Measurements from ENCODE around the gene PACSIN2.

PACSIN2 gene, protein sequence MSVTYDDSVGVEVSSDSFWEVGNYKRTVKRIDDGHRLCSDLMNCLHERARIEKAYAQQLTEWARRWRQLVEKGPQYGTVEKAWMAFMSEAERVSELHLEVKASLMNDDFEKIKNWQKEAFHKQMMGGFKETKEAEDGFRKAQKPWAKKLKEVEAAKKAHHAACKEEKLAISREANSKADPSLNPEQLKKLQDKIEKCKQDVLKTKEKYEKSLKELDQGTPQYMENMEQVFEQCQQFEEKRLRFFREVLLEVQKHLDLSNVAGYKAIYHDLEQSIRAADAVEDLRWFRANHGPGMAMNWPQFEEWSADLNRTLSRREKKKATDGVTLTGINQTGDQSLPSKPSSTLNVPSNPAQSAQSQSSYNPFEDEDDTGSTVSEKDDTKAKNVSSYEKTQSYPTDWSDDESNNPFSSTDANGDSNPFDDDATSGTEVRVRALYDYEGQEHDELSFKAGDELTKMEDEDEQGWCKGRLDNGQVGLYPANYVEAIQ

DNA sequence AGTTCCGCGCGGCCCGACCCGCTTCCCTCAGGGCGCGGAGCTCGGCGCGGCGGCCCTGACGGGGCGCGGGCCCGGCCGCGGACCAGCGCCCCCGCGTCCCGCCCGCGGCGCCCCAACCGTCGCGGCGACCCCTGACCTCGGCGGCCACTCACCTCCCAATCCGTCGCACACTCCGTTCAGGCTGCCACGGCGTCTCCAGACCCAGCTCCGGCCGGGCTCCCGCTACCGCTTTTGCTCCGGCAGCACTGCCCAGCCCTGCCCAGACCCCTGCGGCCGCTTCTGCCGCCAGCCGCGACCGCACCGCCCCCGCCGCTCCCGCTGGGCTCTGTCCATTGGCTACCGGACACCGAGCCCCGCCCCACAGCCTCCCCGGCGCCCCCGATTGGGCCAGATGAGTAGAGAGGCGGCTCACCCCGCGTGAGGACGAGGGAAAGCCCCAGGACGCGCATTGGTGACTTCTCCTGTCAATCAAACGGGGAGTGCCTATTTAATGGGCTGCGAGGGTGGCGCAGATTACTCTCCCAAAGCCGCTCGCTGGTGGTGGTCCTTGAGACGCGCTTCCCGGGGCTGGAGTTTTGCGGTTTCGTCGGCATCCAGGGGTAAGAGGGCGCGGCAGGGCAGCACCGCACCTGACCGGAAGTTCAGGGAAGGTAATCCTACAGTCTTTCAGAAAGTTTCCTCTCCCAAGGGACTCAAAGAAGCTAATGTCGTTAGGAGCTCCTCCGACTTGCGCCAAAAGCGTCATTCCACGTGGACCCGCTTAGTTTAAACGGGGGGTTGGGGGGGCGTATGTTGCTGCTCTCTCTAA lies at the start of gene PACSIN2:
TSS of gene PACSIN2 (minus strand) at position 281 of the 808 bp plus-strand sequence. CDS start 103,069 bp downstream, outside the sequence.
- peak; percentile 97 for DNase-seq (ENCODE audit: extremely low read depth, low read depth)
- TF ChIP-seq, protein P1, sequence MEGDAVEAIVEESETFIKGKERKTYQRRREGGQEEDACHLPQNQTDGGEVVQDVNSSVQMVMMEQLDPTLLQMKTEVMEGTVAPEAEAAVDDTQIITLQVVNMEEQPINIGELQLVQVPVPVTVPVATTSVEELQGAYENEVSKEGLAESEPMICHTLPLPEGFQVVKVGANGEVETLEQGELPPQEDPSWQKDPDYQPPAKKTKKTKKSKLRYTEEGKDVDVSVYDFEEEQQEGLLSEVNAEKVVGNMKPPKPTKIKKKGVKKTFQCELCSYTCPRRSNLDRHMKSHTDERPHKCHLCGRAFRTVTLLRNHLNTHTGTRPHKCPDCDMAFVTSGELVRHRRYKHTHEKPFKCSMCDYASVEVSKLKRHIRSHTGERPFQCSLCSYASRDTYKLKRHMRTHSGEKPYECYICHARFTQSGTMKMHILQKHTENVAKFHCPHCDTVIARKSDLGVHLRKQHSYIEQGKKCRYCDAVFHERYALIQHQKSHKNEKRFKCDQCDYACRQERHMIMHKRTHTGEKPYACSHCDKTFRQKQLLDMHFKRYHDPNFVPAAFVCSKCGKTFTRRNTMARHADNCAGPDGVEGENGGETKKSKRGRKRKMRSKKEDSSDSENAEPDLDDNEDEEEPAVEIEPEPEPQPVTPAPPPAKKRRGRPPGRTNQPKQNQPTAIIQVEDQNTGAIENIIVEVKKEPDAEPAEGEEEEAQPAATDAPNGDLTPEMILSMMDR (IDR thresholded peaks at IDR 0.05; ENCODE audit: low read depth, low read length) = no peak

DNA sequence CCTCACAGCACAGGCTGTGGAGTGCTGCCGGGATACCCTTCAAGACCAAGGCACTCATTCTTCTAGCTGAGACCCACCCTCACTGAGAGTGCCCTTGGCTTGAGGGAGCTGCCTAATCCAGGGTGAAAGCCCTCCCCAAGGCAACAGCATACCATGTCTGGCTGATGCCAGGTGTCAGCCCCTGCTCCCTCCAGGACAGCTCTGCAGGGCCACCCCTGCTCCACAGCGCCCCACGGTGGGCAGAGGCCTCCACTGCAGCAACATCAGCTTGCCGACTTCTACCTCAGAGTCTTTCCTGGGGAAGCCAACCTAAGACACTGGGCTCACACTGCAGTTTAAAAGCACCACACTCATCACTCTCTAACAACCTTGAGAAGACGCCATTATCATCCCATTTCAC lies 45.2 kb upstream of the PACSIN2 start:
- TF ChIP-seq, protein P1 (IDR thresholded peaks at IDR 0.05; ENCODE audit: low read depth, low read length) = peak; percentile 56
- no peak for DNase-seq (ENCODE audit: extremely low read depth, low read depth)

DNA sequence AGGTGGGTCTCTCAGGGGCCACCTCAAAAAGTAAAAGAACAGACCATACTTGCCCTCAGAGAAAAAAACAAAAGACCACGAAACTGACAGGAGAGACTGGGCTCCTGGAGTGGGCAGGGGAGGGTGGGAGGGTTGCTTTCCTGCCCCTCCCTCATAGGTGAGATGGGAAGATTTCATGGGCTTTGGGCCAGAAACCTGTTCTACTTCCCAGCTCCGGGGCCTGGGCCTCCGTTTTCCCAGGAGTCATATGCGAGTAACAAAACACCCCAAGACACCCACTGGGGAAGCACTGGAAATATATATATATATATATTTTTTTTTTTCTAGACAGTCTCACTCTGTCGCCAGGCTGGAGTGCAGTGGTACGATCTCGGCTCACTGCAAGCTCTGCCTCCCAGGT lies 42.7 kb upstream of the PACSIN2 start:
- TF ChIP-seq, protein P1 (IDR thresholded peaks at IDR 0.05; ENCODE audit: low read depth, low read length) = no peak
- no peak for DNase-seq (ENCODE audit: extremely low read depth, low read depth)

DNA sequence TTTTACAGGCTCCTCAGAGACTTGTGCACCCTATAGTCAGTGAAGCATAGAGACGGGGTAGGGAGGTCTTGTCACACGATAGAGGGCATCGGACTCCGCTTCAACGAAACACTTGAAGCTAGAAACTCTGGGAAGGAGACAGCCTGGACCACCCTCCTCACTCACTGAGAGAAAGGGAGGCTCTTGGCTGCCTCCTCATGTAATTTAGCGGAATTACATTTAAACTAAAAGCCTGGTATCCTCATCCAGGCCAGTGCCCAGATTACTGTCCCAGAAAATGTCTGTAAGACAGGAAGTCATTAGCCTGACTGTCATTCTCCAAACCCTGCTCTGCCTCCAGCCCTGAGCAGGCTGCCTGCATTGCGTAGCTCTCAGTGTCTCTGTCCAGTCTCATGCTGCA lies 38.2 kb upstream of the PACSIN2 start:
- DNase-seq (ENCODE audit: extremely low read depth, low read depth) = no peak
- TF ChIP-seq, protein P1 (IDR thresholded peaks at IDR 0.05; ENCODE audit: low read depth, low read length) = no peak

DNA sequence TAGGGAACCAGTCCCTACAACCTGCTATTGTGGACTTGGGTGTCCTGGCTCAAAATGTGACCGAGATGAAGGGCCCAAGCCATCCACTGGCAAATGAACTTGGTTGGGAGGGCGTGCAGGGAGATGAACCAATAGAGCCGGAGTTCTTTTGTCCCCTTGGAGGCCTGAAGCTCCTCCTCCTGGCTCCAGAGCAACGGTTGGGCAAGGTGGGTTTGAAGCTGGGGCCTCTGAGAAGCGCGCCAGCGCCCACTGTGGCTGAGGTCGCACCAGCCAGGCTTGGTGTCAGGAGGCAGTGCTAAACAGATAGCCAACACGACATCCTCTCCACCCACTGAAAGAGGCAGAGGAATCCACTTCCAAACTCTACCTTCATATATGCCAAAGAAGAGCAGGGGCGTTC lies 36.0 kb upstream of the PACSIN2 start:
- TF ChIP-seq, protein P1 (IDR thresholded peaks at IDR 0.05; ENCODE audit: low read depth, low read length) = no peak
- DNase-seq (ENCODE audit: extremely low read depth, low read depth) = no peak

DNA sequence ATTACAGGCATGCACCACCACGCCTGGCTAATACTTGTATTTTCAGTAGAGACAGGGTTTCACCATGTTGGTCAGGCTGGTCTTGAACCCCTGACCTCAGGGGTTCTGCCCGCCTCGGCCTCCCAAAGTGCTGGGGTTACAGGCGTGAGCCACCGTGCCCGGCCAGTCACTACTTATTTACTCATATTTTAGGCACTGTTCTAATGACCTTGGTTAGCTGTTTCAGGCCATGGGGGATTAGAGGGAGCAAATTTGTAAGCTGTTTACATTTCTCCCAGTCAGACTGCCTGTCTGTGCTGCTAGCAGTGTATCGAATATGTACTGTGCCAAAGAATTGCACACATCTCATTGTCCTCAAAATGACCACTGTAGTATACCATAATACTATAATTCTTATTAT lies 32.7 kb upstream of the PACSIN2 start:
- TF ChIP-seq, protein P1 (IDR thresholded peaks at IDR 0.05; ENCODE audit: low read depth, low read length) = no peak

DNA sequence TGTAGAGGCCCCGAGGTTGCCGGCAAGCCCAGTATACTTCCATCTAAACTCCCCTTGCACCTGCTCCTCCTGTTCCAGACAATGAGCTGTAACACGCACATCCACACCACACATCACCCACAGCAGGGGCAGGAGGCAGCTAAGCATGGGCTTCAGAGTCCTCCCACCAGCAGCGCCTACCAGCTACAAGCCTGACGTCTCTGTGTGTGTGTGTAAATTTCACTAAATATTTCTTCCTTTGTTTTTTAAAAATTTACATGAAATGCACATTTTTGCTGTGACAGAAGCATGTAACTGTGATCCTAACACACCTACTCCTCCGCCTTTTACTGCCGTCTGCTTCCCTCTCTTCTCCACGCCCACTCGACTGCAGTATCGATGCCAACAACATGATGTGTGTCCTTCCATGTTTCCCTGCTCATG lies 29.4 kb upstream of the PACSIN2 start:
- TF ChIP-seq, protein P1 (IDR thresholded peaks at IDR 0.05; ENCODE audit: low read depth, low read length) = no peak
- DNase-seq (ENCODE audit: extremely low read depth, low read depth) = no peak

More for the DNA sequence above, 32.7 kb upstream of the PACSIN2 start:
- DNase-seq (ENCODE audit: extremely low read depth, low read depth) = no peak
